Ecto neural progenitor cell (in vitro differentiated cells): ENCODE data around the gene SIGLEC5.
A peak's percentile ranks its signal among the peaks of the same experiment; 100 is the strongest.

Experiments
- DNase-seq: peaks from one replicate; pipeline ENCODE4 v3.0.0-alpha.2; 2018; ENCODE audit warnings: low spot score

SIGLEC5 gene

DNA sequence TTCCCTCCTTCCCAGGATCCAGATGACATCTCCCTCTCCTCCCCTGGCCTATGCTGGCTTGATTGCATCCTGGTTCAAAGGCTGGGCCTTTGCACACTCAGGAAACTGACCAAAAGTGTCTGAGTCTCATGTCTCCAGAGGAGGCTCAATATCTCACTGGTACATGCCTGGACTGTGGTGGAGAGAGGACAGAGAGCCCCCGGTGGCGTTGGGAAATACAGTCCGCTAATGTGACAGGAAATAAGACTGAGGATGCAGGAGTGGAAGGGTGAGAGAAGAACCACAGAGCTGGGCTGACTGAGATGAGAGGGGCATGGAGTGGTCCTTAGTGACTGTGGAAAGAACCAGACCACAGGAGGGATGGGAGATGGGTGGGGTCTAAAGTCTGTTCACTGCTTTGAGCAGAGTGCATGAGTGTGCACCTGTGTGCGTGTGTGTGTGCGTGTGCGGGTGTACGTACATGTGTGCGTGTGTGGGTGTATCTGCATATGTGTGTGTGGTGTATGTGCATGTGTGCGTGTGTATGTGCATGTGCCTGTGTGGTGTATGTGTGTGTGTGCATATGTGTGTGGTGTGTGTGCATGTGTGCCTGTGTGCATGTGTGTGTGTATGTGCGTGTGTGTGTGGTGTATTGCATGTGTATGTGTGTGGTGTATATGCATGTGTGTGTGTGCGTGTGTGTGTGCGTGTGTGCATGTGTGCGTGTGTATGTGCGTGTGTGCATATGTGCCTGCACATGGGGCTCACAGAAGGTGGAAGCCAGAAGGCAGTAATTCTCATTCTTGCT is 1.9 kb downstream of the SIGLEC5 start:
- no peak for DNase-seq

DNA sequence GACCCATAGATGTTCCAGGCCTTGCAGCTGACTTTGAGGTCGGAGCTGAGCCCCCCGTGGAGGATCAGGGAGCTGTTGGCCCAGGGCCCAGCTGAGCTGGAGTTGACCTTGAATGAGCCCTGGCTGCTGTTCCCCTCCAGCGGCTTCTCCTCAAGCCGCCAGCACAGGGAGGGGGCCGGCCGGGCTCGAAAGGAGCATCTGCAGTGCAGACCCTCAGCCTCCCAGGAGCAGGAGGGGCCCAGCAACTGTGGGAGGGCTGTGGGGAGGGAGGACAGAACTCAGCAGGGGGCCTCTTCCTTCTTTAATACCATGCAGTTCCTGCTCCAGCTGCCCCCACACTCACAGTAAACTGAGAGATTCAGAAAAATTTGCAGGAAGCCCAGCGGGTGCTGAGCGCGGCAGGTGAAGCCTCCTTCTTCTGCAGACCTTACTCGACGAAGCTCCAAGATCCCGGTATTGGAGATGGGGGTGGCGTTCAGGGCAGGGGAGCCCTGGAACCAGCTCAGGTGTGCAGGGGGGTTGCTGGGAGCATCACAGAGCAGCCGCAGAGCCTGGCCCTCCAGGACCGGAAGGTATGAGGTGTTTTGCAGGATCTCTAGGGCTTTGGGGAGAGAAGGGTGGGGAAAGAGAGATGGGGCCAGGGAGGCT is 2.6 kb downstream of the SIGLEC5 start:
- DNase-seq: no peak

DNA sequence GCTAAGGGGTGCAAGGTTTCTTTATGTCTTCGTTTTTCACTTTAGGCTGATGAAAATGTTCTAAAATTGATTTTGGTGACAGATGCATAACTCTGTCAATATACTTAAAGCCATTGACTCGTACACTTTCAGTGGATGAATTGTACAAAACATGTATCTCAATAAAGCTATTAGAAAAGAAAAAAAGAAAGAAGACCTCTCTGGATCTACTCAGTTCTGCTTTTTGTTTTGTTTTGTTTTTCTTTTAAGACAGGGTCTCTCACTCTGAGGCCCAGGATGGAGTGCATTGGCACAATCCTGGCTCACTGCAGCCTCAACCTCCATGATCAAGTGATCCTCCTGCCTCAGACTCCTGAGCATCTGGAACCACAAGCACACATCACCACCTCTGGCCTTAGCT is 3.5 kb downstream of the SIGLEC5 start:
- no peak for DNase-seq

DNA sequence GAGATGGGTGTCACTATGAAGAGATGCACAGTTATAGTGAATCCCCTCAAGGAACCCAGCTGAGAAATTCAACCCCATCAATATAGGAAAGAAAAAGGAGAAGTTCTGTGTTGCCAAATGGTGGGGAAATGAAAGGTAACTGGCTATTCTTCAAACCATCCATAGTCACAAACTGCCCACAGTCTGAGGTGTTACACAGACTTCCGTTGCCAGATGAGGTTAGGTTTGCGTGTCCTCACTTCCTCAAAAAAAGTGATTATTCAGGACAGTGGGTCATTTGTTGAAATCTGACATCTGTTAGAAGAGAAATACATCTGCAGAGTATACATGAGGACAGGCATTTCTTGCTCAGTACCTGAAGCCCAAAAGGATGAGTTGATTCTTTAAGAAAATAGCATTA is 9.0 kb downstream of the SIGLEC5 start:
- DNase-seq: no peak

DNA sequence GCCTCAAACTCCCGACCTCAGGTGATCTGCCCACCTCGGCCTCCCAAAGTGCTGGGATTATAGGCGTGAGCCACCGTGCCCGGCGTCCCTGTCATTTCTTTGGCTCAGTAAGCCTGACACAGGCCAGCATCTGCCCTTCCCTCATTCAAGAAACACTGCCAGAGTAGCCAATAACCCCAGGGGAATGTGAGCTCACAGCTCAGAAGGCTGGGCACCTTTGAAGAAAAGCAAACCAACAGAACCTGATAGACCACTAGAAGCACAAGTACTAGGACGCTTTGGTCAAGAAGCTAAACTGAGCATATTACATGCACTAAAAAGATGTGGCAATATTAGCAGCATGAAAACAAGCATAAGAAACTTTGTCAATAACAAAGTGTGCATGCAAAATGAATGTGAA is 14.2 kb downstream of the SIGLEC5 start:
- DNase-seq: no peak

DNA sequence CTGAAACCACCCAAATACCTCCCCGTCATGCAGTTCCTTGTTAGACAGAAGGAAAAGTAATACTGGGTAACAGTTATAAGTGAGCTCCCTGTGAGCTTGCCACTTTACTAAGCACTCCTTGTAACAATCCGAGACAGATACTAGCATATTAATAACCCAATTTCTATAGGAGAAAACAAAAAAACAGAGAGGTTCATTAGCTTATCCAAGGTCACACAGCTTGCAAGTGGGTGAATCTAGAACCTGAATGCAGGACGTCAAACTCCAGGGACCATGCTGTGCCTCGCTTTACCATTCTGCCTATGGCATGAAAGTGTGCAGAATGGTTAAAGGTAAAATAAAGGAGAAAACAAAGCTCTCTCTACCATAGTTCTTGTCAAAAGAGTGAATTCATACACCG is 15.4 kb downstream of the SIGLEC5 start:
- DNase-seq: no peak

DNA sequence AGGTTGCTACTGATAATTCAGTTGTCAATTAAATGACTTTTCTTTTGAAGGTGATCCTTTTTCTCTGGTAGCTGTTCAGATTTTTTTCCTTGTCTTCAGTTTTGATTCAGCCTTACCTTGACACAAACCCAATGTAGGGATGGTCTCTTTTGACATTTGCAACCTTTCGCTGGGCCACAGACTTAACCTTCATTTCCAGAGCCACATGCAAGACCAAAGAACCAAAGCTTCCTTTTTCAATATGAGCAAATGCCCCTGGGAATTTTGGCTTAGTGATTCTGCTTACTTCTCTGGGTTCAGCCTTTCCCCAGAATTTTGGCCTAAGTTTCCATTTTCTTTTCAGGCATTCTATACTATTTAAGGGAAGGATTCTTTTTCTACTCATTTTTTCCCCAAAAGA is 19.6 kb downstream of the SIGLEC5 start:
- DNase-seq: no peak

DNA sequence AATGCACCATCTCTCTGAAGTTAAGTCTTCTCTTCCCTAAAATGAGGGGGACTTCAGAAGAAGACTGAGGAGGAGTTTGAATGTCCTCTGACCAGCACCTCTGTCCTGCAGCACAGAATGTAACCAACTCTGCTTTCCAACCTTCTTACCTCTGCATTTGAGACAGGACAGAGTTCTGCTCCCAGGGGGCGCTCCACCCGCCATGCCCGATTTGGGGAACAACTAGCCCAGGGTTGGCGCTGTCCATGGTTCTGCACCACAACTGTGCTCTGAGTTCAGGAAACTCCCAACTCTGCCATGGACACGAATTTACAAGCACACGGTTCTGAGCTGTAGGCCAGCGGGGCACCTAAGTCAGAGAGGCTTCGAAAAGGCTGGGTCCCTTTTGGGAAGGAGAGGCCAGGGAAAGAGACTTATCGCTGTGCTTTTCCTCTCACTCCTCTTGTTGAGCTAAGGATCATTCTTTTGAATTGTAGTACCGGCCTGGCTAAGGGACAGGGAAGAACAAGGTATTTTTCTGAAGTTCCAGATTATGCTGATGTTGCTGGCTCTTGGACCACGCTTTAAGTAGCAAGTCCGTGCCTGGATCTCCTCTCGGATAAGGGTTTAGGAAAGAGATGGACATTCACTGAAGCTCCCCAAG is 22.2 kb downstream of the SIGLEC5 start:
- DNase-seq: peak; percentile 87

DNA sequence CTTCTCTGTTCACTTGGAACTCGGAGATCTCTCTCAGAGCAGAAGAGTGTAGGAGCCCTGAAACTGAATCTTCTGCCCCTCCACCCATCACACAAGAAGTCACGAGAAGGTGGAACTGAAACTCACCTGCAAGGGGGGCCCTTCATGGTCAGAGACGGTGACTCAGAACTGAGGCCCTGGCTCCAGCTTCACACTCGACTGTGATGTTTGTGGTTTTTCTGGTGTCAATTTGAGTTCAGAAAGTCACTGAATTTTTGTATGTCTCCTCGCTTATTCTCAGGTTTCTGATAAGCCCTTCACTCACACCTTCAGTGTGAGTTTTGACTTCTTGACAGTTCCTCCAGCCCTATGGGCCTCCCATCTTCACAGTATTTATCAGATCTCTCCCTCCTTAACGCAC is 23.1 kb downstream of the SIGLEC5 start:
- no peak for DNase-seq

DNA sequence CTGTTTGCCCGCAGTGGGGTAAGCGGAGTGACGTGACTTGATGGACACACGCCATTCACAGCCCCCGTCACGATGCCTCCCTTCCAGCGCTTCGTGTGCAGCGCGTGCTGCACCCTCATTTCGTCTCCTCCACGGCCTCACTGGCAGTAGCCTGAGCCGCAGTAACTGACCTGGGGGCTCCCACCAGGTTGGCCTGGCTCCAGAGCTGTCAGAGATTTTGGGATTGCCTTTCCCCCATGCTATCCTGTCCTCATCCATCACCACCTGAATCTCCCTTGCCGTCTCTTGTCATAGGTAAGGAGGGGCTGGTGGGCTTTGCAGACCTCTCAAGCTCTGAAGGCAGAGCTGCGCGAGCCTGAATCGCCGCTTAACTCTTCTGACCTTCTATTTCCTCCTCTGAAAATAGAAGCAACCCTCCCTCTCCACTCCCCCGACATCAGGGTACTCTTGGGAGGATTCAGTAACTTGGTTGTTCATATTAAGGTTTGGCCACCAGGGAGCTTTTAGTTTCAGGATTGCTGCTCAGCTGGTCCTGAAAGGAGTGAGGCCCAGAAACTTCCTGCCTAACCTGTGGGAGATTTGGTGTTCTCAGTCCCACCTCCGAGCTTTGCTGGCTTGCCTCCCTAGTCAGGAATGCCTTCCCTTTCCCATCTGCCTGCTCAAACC is 27.9 kb downstream of the SIGLEC5 start:
- no peak for DNase-seq

DNA sequence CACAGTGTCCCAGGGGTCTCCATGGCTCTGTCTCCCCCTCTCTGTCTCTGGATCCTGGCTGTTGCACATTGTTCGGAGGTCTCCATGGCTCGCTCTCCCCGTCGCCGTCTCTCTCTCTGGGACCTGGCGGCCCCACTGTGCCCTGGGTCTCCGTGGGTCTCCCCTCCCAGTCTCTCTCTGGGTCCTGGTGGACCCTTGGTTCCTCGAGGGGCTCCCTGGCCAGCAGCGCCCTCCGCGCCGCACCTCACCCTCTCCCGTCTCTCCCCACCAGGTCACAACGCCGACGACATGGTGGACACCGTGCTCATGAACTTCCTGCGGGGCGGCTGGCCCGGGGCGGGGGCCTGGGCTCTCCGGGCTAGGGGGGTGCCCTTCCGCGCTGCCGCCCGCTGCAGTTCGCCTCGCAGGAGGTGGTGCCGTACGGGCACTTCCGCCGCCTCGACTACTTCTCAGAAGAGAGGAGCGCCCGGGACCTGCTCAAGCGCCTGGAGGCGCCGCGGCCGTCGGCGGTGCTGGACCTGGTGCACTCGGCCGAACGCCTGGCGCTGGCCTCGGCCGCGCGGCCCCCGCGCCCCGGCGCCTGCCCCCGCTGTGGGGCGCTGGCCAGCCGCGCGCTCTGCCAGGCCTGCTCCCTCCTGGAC is 29.1 kb downstream of the SIGLEC5 start:
- no peak for DNase-seq

DNA sequence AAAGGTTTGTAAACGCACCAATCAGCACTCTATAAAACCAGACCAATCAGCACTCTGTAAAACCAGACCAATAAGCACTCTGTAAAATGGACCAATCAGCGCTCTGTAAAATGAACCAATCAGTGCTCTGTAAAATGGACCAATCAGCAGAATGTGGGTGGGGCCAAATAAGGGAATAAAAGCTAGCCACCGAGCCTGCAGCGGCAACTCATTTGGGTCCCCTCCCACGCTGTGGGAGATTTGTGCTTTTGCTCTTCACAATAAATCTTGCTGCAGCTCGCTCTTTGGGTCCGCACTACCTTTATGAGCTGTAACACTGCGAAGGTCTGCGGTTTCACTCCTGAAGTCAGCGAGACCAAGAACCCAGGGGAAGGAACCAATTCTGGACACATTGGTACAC is 31.1 kb downstream of the SIGLEC5 start:
- DNase-seq: no peak

DNA sequence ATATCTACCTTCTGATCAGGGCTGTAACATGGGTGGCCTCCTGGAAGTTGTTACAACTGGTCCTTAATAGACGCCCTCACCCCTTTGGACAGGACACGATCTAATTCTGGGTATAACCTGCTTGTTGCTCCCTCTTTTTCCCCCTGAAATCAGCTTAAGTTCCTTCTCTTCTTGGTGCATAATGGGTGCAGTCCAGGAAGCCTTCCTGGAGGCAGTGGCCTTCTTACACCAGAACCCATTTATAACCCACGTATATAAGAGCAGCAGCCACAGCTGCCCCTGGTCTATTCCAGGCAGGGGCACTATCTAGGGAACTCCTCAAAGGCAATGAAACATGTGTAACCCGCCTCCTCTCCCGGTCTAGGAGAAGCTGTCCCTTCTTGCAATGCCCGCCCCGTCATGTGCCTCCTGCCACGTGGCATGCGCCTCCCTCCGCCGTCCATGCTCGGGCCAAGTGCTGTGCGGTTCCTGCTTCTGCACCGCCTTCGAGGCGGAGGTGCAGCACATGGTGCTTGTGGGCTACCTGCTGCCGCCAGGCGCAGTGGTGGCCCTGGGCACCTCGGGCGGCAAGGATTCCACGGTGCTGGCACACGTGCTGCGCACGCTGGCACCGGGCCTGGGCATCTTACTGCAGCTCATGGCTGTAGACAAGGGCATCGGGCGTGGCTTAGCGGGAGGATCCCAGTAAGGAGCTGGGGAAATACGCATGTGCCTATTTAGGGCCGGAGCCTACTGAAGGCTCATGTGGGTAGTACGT is 31.9 kb downstream of the SIGLEC5 start:
- DNase-seq: no peak

DNA sequence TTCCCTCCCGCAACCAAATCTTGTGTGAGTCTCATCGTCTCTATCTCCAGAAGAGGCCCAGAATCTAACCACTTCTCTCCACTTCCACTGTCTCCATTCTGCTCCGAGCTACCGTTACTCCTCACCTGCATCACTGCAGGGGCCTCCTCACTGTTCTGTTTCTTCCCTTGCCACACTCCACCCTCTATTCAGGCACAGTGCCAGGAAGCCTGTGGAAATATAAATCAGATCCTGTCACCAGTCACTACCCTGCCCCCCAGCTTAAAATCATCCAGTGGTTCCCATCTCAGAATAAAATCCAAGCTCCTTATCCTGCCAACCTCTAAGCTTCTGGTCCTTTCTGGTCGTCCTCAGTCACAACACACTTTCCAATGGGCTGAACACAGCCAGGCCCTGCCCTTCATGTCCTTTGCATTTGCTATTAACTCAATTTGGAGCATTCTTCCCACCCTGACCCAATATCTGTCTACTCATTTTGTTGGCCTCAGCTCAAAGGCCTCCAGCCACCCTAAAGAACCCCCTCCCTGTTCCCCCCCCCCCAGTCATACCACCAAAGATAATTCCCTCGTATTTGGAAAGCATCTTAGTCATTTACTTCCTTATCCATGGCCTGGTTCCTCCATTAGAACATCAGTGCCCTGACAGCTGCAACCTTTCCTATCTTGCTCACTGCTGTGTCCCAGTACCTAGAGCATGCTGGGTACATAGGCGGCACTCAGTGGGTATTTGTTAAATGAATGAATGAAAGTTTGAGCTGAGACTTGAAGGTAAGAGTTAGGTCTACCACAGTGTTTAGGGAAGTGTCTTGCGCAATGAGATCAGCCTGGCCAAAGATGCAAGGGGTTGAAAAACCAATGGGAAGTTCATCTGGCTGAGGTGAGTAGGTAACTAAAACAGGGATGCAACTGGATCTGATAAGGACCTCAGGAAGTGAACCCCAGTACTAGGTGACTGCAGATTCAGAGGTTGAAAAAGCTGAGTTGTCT is 34.7 kb downstream of the SIGLEC5 start:
- no peak for DNase-seq

DNA sequence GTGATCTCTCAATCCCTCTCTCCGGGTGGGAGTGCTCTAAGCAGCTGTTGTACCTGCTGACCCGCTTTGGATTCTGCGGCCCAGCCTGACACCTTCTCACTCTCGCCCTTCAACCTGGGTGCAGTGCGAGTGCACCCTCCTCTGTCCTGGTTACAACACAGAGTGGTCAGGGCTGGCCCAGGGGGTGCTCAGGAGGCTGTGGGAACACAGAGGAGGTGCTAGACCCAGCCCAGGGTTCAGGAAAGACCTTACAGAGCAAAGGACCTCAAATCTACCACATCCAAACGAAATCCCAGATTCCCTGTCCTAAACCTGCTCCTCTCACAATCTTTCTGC is 35.5 kb downstream of the SIGLEC5 start:
- DNase-seq: no peak

DNA sequence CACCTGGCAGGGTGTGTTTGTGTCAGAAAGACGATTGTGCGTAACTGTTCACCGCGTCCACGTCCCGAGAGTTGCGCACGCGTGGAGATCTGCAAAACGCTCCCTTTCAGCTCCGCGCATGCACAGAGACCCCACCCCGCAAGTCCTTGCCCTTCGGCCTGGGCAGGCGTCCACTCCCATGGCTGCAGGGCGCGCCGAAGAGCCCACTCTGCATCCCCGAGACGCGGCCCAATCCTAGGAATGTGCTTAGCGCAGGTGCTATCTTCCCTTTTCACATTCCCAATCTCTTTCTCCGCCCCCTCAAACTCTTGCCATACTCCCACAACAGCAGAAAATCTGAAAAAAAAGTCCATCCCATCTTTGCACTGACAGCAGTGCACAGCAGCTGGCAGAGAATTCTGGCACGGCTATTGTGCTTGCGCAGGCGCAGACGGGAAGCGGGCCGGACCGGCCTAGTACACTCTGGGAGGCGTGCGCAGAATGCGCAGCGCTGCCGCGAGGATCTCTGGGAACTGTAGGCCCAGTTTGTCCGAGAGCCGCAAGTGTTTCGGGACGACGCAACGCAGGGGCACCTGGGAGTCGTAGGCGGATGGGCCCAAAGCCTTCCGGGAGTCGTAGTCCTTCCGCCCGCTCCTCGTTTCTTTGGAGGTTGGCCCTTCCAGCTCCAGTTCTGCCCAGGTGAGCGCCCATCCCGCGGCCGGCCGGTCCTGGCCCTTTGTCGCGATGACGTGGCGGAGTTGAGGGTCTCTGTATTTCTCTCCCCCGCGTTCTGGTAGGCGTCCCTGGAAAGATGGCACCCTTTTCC is 36.0 kb downstream of the SIGLEC5 start:
- peak; percentile 91 for DNase-seq

DNA sequence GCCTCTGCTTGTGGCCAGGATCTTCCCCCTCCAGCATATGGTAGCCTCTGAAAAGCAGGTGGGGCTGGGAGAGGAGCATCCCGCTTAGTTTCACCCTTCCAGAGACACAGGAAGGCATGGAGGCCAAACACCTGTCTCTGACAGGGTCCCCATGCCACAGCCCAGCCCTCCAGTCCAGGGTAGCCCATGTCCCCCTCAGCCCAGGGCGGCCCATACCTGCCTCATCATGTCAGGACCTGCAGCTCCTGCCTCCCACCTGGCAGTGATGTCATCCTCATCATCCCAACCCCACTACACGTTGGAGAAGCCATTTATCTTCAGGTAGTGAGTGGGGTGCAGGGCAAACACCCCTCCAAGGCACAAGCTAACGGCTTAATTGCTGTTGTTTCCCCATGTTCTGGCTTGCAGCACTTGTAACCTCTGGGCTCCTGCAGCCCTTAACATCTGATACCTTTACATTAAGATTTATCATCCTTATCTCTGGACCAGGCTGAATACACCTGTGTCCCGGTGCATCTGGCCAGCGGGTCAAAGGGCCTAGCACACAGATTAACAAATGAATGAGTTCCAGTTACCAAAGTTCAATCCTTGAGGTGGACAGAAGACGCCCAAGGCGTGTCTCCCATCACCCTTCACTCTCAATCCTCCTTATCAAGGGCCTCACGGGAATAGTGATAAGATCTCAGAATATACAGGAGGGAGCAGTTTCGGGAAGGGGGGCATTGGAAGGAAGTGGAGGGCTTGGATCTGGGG is 36.9 kb downstream of the SIGLEC5 start:
- DNase-seq: no peak

DNA sequence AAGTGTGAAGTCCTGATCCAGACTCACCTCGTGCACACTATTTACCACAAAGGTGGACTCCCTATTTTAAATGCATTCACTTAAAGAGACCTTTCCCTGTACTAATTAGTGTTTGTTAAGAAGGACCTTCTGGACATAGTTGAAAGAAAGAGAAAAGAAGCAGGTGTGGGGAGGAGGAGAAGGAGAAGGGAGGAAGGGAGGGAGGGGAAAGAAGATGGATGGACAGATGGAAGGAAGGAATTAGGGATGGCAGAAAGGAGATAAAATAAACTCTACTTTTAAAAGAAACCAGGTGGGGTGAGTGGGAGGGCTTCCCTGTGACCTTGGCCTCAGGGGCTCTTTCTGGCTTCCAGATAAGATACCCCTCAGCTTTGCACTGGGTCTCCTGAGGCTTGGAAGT is 37.7 kb downstream of the SIGLEC5 start:
- no peak for DNase-seq

DNA sequence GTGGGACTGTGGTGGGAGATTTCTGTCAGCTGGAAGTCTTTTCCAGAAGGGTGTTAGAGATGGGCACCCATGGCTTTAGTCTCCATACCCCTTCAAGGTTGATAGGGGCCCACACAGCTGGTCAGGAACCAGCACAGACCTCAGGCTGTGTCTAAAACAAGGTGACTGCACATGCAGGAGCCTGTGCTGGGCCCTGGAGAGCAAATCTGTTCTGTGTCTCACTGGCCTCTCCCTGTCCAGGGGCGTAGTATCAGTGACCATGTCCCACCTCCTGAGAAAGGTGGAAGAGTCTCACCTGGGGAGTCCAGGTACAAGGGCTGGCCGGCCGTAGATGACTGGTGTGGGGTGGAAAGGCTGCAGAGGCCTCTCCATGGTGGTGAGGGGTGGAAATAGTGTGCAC is 39.8 kb downstream of the SIGLEC5 start:
- DNase-seq: no peak
